G401.6 (cell line): ENCODE data around the gene PRTG.
"Not testable (repeated sequence)": the region's sequence is repeated elsewhere in the genome, so short reads cannot be mapped to it uniquely, and the experiment has no call there.

Experiments
- FAIRE-seq: peaks from 2 replicates; lab custom pipeline; 2012; peaks lifted over from hg19 to GRCh38; lab: Jason Lieb, UNC

The PRTG gene, protein sequence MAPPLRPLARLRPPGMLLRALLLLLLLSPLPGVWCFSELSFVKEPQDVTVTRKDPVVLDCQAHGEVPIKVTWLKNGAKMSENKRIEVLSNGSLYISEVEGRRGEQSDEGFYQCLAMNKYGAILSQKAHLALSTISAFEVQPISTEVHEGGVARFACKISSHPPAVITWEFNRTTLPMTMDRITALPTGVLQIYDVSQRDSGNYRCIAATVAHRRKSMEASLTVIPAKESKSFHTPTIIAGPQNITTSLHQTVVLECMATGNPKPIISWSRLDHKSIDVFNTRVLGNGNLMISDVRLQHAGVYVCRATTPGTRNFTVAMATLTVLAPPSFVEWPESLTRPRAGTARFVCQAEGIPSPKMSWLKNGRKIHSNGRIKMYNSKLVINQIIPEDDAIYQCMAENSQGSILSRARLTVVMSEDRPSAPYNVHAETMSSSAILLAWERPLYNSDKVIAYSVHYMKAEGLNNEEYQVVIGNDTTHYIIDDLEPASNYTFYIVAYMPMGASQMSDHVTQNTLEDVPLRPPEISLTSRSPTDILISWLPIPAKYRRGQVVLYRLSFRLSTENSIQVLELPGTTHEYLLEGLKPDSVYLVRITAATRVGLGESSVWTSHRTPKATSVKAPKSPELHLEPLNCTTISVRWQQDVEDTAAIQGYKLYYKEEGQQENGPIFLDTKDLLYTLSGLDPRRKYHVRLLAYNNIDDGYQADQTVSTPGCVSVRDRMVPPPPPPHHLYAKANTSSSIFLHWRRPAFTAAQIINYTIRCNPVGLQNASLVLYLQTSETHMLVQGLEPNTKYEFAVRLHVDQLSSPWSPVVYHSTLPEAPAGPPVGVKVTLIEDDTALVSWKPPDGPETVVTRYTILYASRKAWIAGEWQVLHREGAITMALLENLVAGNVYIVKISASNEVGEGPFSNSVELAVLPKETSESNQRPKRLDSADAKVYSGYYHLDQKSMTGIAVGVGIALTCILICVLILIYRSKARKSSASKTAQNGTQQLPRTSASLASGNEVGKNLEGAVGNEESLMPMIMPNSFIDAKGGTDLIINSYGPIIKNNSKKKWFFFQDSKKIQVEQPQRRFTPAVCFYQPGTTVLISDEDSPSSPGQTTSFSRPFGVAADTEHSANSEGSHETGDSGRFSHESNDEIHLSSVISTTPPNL

DNA sequence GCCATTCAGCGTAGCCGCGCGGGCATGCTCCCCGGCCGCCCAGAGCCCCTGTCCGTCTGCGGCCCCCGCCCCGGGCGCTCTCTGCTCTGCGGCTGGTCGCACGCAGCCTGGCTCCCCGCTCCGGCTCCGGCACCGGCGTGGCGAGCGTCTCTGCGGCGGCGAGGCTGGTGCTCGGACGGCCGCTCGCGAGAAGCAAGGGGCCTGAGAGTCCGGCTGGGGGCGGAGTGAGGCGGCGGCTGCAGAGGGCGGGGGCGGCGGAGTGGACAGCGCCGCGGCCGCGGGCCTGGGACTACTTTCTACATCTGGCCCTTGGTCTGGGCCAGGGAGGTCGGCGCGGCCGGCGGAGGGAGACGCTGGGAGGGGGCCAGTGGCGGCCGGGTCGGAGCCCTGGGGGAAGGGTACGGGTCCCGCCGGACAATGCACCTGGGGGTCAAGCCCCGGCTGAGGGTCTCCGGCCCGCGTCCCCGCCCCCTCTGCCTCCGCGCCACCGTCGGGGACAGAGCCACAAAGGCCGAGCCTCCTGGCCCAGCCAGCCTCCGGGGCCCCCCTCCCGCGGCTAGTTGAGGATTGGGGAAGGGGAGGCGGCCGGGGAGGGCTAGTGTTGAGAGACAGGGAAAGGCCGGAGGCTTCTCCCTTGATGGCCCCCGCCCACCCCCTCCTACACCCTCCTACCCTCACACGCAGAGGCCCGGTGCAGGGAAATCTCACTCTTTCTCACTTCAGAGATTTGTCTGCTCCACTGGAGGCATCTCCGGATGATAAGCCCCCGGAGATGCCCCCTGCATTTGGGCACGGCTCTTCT is at the start of gene PRTG:
Gene PRTG (minus strand): TSS at position 226 of the 802 bp plus-strand sequence. CDS start 221 bp downstream, at position 5.
- FAIRE-seq = no peak

DNA sequence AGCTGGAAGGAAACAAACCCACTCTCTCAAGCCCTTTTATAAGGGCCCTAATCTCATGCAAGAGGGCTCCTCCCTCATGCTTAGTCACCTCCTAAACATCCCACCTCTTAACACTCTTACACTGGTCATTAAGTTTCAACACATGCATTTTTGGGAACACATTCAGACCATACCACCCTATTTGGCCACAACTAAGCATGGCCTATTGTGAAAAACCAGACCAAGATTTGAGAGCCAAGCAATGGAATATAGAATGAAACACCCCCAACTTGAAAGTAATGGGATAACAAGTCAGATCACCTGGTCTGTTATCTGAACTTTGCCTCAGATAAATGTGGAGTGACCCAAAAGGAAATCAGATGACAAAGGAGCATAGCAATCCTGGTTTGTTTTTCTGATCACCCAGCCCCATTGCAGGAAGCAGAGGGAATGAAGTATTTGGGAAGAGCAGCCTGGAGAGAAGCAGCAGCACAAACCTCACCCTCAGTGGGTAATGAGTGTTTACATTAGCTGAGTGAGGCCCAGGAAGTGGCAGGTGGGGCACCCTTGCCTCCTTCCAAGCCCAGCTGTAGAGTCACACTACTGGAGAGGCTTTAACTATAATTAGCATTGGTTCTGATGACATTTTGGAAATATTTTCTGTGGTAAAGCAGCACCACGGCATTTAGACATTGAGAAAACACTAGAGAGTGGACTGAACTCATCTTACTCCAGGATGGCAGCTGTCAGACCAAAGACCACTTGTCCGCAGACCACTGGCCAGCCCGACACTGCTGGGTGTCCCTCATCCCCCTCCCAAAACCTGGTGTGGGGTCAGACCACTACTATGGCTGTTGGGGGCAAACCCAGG is 48.8 kb upstream of the PRTG start:
- FAIRE-seq = no peak

DNA sequence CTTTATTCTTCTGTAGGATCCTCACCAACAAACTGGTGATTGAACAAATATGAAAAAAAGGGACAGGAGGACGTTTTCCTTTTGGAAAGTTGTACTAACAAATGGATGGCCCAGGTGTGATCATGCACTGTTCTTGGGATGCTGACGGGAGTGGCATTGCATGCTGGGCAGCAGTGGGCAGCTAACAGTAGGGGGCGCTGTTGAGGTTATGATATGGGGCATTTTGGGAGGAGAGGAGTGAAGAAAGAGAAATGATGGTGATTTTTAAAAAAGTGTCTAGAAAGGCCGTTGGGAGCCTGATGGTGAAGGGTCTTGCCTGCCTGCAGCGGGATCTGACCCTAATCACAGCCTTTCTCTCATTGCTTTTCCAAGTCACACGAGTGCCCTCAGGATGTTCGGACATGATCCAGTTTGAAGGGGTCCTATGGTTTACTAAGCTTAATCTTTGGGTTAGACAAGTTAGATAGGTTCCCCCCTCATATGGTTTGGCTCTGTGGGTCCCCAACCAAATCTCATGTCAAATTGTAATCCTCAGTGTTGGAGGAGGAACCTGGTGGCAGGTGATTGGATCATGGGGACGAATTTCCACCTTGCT is 46.2 kb upstream of the PRTG start:
- FAIRE-seq = no peak

DNA sequence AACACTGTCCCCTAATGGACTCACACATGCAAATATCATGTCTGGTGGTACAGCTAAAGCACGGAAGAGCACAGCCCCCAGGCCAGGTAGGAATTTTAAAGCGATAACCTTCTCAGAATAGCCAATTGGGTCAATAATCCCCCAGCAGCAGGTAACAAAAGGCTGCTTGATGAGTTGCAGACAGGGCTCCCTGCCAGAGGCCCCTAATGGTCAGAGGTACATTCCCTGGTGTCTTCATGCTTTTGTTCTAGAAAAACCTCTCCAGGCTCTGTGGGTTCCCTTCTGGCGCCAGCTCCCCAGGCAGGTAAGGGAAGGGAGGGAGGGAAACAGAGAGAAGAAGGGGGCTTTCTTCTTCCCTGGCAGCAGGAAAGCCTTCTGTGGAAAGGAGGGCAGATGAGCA is 43.4 kb upstream of the PRTG start:
- FAIRE-seq = no peak

DNA sequence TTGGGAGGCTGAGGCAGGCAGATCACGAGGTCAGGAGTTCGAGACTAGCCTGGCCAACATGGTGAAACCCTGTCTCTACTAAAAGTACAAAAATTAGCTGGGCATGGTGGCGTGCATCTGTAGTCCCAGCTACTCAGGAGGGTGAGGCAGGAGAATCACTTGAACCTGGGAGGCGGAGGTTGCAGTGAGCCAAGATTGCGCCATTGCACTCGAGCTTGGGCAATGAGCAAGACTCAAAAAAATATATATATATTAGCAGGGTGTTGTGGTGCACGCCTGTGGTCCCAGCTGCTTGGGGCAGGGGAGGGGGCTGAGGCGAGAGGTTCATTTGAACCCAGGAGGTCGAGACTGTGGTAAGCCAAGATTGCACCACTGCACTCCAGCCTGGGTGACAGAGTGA is 42.6 kb upstream of the PRTG start:
- not testable (repeated sequence) for FAIRE-seq

DNA sequence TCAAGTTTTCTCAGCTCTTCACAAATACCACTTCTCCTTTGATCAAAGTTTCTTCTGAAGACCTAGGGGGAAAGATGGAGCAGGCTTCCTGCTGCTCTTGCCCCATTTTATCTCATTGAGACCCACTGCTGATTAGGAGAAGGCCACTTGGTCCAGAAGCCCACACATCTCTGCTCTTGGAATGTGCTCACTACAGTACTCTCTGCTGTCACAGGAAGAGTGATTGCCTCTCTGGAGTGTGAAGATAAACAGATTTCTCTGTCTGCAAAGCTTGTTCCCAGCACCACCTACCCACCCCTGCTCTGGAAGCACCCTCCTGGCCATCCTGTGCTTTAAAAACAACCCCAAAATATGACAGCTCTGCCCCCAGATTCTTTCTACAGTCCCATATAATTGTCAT is 41.3 kb upstream of the PRTG start:
- FAIRE-seq = no peak

DNA sequence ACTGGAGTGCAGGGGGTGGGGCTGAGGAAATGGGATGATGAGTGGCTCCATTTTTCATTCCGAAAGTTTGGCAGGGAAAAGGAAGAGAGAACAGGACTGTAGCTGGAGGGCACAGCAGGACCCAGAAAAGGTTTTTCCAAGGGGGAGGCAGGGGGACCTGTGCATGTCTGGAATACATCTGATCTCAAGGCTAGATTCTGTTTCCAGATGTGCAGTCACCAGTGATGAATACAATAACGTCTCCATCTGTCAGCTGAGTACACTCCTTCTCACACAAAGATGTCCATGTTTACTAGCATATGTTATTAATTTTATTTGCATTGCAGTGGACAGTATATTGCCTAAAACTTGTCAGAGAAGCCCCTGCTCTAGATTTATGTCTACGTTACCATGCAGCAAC is 39.9 kb upstream of the PRTG start:
- FAIRE-seq = no peak

DNA sequence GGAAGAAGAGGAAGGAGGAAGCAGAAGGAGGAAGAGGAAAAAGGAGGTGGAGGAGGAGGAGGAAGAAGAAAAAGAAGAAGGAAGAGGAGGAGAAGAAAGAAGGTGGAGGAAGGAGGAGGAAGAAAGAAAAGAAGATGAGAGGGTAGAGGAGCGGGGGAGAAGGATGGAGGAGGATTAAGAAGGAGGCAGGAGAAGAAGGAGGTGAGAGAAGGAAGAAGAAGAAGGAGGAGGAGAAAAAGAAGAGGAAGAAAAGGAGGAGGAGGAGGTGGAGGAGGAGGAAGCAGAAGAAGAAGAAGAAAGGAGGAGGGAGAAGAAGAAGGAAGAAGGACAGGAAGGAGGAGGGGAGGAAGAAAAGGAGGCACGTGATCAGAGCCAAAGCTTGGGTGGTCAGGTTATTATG is 37.3 kb upstream of the PRTG start:
- no peak for FAIRE-seq

DNA sequence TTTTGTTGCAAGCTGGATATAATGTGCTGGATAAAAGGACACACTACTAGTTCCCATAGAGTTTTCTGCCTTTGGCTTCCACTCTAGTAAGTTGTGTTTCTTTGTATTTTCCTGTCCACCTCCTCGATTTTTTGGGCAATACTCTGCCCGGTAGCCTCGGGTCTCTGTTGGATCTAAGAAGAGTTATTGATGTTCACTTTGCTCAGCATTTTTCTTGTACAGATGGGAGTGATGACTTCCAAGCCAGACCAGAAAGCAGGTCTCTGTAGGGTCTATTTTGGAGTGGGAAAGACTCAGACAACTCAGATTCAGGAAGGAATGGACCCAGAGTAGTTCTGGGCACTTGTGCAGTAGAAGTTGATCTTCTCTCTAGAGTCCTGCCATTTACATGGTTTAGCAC is 36.0 kb upstream of the PRTG start:
- no peak for FAIRE-seq

DNA sequence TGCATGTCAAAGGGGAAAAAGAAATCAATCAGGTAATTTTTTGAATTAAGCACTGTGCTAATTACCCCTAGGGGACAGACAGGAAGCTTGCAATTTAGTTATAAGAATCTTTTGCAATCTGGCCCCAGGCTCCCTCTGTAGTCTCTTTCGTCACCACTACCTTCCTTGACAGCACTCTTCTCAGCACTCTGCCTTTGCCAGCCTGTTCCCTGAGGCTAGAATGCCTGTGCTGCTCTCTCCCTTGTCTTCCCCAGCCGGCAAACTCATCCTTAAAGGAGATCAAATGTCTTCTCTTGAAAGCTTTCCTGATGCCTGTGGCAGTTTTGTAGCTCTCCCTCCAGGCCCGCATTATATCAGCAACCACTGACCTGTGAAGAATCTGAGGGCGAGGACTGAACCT is 32.4 kb upstream of the PRTG start:
- FAIRE-seq = no peak

DNA sequence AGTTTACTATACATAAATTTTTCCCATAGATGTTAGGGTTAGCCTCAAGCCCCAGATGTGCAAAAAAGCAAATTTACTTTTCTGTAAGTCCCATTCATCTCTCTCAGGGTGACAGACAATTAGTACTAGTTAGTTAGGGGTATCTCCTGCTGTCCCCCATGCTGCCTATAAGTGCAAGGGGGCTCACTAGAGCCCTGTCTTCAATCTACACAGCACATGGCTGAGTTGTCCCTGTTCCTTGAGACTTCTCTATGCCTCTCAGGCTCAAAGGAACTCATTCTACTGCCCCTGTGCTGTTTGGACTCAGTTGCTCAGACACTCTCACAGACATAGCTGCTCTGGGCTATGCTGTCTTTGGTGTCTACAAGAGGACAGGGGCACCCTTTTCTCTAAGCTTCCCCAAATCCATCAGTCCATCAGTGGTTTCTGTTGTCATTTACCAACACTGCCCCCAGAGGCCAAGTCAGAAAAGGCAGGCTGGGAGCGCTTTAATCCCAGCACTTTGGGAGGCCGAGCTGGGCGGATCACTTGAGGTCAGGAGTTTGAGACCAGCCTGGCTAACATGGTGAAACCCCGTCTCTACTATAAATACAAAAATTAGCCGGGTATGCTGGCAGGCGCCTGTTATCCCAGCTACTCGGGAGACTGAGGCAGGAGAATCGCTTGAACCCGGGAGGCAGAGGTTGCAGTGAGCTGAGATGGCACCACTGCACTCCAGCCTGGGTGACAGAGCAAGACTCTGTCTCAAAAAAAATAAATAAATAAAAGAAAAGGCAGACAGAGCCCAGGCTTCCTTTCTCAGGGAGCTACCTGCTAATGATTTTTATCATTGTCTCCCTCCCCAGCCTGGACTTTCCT is 31.4 kb upstream of the PRTG start:
- FAIRE-seq = no peak

DNA sequence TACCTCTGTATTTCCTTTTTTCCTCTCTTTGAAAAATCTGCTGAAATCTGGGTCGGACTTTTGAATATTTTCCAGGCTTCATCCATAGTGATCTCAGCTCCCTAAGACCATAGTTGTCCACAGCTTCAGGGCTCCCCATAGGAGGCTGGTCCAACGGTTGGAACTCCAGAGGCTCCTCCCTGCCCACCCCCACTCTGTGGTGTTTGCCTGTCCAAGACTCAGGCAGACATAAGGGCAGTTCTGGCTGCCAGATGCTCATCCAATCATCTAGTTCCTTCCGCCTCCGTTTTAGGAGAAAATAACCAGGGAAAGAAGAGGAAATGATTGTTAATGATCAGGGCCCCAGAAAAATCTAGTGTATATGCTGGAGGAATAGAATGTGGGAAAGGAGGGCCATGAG is 27.9 kb upstream of the PRTG start:
- no peak for FAIRE-seq

DNA sequence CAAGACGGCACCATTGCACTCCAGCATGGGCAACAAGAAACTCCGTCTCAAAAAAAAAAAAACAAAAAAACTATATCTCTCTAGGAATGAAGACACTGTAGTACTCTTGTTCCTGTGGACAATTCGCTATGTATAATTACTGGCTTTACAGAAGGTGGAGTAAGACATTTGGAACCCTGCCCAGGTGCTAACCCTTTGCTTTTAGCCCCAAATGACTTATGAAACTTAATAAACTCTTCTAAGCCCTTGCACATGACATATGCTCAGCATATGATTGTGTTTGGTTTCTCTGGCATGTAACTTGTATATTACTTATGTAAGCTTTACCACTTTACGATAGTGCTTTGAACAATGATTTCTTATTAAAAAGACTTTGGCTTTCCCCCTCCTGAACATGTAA is 27.3 kb upstream of the PRTG start:
- FAIRE-seq = no peak

DNA sequence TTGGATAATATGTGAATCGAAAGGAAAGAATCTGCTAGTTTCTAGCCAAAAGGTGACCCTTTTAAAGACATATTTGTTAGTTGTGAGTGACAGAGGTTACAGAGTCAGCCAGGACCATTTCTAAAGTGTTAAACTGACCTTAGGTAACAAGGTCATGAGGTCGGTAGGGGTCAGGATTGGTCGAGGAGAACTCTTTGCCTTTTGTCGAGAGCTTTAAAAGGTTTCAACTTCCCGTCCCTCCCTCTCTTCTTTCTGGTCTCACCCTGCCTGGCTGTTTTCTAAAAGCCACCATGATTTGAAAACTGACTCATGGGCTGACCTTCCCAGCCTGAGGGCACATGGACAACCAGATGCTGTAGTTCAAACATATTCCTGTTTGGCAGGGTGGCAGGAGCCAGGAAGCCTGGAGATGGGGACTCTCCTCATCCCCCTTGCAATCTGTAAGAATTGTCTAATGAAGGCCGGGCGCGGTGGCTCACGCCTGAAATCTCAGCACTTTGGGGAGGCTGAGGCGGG is 25.8 kb upstream of the PRTG start:
- no peak for FAIRE-seq

DNA sequence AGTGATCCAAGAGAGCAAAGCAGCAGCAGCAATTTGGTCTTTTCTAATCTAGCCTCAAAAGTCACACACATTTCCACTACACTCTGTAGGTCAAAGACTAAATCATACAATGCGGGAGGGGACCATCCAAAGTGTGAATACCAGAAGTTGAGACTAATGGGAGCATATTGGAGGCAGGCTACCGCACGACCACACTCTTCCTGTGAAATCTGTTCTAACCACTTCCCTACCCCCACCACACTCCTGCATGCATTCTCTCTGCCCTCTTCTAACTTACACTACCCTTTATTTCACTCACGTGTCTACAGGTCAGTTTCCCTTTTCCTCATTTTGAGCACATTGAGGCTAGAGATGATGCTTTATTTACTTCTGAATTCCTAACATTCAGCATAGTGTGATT is 23.7 kb upstream of the PRTG start:
- FAIRE-seq = no peak

DNA sequence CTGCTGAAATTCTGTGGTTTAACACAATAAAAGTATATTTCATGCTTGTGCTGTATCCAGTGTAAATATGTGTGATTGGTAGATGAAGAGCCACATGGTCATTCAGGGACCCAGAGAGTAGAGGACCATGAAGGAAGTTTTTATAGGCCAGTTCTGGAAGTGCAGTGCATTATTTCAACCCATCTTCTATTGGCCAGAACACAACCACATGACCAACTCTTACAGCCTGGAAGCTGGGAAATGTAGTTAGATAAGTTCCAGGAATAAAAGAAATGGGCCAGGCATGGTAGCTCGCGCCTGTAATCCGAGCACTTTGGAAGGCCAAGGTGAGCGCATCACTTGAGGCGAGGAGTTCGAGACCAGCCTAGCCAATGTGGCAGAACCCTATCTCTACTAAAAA is 21.4 kb upstream of the PRTG start:
- FAIRE-seq = no peak

DNA sequence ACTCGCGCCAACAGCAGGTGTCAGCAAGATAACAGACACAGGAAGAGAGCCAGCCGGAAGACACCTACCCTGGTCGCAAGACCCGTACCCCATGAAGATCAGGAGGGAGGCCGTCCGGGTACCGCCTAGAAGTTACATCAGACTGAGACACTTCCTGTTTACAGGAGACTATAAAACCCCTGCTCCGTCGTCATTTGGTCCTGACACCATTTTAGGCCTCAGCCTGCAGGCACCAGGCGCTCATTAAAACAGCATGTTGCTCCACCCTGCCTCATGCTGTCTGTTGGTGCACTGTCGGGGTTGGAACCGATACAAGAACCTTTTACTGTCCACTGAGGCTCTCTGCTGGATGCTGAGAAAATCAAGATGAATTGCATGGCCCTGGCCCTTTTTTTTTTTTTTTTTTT is 15.6 kb upstream of the PRTG start:
- FAIRE-seq = no peak

DNA sequence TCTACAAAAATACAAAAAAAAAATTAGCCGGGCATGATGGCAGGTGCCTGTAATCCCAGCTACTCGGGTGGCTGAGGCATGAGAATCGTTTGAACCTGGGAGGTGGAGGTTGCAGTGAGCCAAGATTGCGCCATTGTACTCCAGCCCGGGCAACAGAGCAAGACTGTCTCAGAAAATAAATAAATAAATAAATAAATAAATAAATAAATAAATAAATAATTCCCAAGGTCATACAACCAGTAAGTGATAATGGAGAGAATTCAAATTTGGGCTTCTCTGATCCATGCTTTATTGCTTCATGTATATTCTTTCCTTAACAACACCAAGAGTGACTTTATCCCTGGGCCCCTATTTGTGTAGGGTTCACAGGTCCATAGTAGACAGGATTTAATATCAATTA is 10.5 kb upstream of the PRTG start:
- not testable (repeated sequence) for FAIRE-seq

DNA sequence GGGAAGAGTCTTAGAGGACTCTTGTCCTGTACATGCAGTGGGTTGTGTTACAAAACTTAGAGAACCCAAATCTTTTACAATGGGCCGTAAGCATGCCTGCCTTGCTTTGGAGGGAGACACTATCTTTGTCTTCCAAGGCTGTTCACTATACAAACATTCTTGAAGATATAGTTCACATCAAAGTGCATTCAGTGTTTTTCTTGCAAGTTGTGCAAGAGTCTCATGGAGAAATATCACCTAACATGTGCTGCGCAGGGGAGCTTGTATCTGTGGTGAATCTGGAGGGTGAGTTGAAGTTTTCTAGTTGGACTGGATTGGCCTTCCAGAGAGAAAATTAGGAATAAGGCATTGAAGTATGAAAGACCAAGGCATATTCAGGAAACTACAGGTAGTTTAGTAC is 7.8 kb upstream of the PRTG start:
- FAIRE-seq = no peak
